Nucleus accumbens (tissue), 56 donors: ENCODE results near the gene TP73.
"Not testable (repeated sequence)": the region's sequence is repeated elsewhere in the genome, so short reads cannot be mapped to it uniquely, and the experiment has no call there.

Experiments
- DNase-seq, 56 donors: peaks; one replicate each; lab custom pipeline; 2025; lab: John Stamatoyannopoulos, UW

The TP73 gene

DNA sequence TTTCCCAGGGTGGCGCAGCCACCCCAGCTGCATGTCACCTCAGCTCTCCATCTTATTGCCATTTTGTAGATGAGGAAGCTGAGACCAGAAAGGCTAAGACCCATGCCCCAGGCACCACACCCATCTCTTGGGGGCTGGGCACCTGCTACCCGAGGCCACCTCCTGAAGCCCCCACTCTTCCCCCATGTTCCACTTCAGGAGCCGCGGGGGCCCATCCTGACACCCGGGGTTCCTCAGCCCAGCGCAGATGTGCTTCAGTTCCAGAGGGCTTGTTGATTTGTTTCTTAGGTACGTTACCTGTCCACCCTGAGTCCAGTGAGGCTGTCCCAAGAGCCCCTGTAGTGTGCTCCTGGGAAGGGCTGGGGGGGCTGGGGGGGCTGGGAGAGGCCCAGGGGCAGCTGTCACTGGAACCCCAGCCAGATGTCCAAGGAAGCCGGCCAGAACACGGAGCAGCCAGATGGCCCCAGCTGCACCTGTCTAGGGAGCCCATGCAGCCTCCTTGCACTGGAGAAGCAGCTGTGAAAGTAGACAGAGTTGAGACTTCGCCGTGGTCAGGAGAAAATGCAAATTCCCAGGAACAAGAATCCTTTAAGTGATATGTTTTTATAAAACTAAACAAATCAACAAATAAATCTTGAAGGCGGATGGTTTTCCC is 82.8 kb downstream of the TP73 start:
- DNase-seq, result no peak

DNA sequence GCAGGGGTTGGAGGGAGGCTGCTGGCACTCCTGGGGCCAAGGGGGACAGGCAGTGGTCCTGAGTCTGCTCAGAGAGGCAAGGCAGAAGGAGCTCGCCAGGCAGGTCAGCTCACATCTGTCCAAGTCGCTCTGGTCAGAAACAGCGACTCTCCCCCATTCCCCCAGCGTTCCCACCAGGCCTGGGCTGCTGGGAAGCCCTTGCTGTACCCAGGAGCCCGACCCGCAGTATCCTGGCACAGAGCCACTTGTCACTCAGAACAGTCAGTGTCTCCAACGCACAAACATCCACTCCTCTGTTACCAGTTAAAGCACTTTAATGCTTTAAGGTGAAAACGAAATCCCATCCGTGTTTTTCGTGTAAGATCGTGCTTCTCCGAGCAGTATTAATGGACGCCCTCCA is 83.4 kb downstream of the TP73 start:
- DNase-seq, result no peak

DNA sequence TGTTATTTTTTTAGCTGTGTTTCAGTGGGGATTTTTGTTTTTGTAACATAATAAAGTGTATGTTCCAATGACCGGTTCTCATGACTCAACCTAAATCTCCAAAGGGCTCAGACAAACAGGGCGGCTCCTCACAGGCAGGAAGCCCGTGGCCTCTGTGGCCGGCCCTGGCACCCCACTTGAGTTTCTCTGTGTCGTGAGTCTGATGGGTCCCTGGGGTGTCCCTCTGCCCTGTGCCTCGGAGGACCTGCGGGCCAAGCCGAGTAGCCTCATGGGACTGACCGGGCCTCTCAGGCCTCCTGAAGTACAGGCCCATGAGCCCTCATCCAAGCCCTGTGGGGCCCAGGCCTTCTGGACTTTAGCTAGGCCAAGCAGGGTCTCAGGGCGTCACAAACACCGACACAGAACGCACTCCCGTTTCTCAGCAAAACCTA is 83.8 kb downstream of the TP73 start:
- no peak for DNase-seq

DNA sequence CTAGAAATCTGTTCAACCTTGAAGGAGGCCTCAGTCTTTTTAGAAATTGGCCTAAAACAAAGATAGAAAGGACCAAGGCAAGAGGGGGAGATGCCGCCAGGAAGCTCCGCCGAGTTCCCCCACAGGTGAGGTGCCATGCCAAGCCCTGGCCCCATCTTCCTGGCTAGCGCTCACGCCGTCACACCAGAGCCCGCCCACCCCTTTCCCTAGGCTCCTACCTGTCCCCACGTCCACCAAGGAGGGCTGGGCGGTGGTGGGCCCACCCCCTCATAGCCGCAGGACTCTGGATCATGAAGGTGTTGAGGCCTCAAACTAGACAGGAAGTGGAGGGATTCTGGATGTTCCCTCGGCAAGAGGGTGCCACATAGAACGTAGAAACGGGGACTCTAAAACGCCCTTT is 84.4 kb downstream of the TP73 start:
- no peak for DNase-seq

DNA sequence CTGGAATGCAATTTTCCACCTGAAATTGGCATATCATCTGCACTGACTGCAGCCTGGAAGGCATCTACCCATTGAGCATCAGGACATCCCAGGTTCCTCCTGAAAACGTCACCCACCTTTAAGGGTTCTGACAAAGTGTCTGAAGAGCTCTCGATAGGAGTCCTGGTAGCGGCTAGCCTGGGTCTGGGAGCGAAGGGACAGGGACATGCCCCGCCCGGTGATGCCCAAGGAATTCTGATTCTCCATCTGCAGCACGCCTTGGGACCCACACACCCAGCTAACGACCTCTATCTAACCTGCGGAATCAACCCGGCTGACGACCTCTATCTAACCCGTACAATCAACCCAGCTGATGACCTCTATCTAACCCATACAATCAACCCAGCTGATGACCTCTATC is 86.6 kb downstream of the TP73 start:
- no peak for DNase-seq

DNA sequence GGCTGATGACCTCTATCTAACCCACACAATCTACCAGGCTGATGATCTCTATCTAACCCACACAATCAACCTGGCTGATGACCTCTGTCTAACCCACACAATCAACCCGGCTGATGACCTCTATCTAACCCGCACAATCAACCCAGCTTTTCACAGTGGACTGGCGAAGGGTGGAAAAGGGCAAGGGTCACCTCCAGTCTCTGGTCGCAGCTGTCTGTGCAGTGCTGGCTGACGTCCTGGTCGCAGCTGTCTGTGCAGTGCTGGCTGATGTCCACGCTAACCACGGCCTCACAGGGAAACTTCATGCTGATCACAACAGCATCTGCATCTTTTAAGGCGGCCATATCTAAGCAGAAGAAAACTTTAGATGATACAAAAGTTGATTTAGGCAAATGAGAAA is 87.7 kb downstream of the TP73 start:
- DNase-seq, result peak in 10 of 56 donors; percentile 11 to 44 (median 24)

DNA sequence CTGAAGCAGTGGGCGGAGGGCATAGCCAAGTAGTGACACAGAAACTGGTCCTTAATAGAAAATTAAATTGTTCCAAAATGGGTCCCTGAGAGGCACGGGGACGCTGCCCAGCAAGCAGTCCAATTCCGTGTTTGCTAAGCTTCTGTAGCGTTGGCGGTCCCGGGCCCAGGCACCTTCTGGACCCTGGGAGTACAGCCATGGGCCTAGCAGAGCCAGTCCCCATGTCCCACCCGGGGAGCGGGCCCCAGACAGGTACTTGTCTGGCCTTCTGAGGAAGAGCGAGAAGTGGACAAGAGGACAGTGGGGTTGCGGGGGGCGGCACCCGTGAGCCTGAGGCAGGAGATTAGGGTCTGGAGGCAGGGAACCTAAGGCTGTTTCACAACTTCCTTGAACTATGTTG is 88.4 kb downstream of the TP73 start:
- DNase-seq, result no peak

DNA sequence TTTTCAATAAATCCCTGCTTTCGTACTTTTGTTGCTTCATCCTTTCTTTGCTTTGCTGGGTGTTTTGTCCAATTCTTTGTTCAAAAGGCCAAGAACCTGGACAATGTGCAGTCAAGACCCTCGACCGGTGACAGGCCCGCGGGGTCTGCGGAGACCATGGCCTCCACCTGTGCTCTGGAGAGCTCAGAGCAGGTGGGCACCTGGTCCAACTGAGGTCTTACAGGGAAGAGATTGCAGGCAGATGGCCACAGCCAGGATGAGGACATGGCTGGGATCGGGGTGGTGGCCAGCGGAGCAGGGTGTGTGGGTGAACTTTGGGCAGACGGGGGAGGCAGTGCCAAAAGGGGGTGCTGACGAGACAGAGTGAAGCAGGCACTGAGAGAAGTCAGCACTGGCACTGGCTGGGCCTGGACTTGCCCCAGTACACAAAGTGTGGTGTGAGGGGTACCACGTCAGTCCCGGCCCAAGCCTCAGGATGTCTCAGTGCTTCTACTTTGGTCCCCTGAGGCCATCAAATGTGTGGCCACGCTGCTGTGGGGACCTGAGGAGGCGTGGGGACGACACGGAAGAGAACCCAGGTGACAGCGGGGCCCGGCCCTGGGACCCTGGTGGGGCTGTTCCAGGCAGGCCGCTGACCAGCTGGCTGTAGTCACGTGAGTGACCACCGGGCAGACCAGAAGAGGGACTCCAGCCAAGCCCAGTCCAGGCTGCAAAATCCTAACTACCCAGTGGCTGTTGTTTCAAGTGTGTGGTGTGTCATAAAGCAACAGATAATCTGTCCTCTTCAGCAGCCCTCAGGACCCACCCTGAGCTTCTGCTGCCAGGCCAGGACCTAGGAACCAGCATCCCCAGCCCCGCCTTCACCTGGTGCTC is 89.5 kb downstream of the TP73 start:
- DNase-seq, result no peak

DNA sequence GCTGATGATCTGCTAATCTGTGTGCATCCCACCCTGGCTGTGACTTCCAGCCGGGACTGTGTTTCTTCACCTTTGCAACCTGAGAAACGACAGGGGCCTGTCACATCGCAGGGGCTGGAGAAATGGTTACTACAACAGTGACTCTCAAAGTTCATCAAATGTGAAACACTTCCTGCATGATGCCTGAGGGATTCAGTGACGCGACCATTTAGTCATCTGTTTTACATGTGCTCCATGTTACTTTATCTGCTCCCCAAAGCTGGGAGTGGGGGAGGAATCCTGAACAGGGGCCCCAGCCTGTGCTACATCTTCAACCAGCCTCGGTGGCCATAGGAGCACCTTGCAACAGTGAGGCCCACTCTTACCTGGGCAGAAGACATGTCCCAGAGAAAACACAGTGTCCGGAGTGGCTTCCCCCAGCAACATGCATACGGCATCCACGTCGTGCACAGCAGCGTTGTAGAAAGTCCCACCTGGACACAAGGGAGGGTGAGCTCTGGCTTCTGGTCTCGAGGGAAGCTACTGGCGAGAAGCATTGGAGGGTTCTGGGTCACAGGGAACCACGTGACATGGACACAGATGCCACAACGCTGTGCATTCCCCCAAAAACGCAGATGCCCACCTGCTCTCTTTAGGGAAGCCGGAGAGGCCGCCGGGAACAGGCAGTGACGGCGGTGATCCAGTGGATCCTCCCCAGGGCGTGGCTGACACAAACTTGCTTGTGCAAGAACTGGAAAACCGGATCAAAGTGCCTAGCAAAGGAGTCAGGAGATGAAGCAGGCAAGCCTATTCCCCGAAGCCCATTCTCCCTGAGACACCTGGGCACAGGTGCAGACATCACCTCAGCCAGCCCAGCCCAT is 90.4 kb downstream of the TP73 start:
- DNase-seq, result no peak

DNA sequence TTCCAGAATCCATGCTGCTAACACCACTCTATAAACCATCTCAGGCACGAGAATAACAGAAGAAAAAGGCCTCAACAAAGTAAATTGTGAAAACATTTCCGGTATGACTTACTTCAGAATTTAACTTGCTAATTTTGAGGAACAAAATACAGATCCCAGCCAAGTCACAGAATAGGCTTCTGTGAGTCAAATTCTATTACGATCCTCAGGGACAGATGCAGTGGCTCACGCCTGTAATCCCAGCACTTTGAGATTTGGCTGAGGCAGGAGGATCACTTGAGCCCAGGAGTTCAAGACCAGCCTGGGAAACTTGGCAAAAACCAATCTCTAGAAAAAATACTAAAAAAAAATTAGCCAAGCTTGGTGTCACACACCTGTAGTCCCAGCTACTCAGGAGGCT is 91.1 kb downstream of the TP73 start:
- no peak for DNase-seq

DNA sequence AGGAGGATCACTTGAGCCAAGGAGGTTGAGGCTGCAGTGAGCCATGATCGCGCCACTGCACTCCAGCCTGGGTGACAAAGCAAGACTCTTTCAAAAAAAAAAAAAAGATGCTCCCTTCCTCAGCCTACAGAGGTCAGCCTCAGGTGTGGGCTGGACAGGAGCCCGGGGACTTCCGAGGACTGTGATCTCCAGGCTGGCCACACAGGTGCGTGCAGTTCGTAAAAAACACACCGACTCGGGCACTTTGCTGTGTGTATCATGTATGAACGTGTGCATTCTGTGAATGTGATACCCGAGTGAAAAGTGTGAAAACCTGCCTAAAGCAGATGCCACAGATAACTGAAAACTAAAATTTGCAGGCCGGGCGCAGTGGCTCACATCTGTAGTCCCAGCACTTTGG is 91.5 kb downstream of the TP73 start:
- no peak for DNase-seq

DNA sequence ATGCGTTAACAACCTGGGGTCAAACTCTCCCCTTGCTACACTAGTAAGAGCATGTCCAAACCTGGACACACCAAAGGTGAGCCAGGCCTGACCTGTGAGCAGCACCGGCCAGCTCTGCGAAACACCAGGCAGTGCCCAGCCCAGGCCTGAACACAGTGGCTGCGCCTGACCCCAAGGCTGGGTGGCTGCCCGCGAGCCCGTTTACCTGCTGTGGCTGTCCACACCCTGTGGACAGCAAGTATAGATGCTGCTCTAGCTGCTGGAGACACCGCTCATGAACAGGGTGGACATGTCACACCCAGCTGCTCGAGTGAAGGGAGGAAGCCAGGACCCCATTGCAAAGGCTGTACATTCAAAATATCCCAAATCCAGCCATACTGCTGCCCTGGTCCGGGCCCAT is 92.3 kb downstream of the TP73 start:
- no peak for DNase-seq

DNA sequence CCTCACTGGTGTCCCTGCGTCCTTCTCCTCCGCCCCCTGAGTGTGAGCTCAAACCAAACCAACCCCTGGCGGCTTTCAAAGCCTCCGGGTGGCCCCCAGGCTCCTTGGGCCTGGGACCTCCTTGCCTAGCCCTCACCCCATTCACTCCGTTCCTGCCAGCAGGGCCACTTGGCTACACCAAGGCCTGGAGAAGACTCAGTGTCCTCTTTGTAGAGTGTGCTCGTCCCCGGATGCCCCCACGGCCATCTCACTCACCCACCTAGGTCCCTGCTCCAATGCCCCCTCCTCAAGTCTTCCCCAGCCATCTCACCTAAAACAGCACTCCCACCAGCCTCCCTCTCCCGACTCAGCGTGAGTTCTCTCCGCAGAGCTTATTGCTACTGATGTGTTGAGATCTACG is 92.8 kb downstream of the TP73 start:
- no peak for DNase-seq

DNA sequence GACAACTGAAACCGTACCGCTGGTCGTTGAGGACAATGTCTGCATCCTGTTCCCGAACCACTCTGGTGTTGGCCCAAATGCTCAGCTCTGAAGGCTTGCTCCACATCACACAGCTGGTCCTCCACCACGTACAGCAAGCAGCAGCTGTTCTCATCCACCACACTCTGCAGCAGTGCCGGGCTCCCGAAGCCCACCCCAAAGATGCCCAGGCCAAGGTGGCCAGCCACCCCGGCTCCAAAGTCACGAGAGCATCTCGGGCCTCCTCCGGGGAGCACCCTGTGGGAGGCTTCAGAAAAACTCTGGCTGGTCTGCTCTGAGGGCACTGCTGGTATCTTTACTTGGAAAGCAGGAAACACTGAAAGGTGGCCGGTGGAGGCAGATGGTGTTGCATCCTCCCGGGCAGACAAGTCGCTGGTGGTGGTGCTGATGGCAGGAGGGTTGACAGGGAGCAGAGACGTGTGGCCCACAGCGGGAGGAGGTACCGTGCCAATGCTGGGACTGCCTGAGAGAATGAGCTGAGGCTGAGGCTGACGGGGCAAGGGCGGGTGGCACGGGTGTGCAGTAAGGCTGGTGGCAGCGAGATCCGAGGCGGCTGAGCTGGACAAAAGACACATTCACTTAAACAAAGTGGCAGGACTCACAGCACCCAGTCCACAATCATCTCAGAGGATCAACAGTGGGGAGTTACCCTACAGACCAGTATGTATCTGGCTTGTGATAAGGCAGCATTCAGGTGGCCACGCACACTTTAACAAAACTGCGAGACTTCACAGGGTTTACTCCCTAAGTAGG is 93.5 kb downstream of the TP73 start:
- peak in 17 of 56 donors; percentile 6 to 42 (median 23) for DNase-seq

DNA sequence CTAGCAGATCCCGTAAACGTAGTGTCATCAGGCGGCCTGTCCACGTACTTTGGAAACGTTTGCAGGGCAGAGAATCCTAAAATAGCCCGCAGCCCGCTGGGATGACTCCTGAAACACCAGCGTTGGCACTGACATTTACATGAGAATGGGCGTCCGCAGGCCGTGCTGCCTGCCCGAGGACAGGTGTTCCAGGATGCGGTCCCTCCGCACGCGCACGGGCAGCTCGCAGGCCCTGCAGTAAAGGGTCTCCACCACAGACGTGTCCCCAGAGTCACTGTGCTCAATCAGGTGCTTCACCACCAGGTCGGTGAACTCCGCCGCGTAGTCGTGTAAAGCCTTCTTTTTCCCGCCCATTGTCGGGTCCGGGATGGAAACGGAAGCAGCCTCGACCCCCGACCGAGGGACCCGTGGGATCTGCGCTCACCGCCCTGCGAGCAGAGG is 94.1 kb downstream of the TP73 start:
- DNase-seq, result no peak

DNA sequence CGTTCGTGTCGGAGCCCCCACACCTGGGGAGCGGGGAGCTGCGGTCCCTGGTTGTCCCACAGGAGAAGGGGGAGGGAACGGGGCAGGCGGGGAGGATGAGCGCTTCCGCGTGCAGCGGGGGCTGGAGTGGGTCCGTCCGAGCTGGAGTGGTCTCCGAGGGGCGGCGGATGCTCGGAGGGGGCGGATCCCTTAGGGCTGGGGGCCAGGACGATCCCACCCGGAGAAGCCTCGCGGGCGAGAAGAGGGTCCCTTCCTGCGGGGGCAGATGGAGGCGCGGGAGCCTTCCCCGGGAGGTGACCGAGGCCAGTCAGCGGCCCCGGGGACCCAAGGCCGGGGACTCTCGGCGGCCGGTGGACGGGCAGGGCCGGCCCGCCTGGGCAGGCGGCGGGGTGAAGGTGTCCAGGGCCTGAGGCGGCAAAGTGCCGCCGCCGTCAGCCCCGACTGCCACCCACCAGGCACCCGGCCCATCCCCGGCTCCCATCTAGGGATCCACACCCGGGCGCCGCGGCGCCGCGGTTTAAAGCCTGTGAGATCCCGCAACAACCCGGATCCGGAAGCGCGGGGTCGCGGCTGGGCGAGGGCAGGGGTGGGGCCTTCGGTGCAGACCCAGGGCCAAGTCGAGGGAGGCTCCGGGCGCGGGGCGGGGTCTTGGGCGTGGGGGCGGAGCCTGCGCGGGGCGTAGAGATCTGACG is 94.7 kb downstream of the TP73 start:
- peak in 55 of 56 donors; percentile 35 to 95 (median 80) for DNase-seq

DNA sequence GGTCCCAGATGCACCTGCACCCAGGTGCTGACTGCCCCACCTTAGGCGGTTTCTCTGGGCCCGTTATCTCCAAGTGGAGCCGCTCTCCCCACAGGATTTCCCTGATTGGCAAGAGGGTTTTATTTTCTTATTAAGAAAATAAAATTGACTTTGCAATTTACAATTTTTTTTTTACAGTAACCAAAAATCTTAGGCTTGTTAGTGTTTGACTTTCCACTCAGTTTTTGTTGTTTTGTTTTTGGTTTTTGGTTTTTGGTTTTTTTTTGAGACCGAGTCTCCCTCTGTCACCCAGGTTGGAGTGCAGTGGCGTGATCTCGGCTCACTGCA is 95.2 kb downstream of the TP73 start:
- no peak for DNase-seq

DNA sequence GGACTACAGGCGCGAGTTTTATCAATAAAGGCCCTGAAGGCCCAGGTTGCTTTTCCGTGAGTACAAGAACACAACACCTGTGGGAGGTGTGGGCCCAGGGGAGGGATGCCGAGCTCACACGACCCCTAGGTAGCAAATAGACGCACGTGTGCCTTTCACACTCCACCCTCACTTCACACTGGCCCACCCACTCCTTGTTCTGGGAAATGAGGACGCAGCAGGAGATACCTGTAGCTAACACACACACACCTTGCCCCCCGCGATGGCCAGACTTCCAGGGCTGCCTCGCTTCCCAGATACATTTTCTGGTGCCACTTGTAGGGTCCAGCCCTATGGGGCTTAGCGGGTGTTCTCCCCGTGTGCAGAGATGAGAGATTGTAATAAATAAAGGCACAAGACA is 95.6 kb downstream of the TP73 start:
- no peak for DNase-seq

DNA sequence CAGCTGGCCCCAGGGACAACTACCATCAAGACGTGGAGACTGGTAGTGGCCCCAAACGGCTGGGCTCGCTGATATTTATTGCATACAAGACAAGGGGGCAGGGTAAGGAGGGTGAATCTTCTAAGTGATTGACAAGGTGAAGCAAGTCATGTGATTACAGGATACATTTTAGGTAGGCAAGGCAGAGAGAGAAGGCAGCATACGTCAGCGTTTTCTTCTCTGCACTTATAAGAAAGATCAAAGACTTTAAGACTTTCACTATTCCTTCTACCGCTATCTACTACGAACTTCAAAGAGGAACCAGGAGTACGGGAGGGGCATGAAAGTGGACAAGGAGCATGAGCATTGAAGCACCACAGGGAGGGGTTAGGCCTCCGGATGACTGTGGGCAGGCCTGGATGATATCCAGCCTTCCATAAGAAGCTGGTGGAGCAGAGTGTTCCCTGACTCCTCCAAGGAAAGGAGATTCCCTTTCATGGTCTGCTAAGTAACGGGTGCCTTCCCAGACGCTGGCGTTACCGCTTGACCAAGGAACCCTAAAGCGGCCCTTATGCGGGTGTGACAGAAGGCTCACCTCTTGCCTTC is 96.1 kb downstream of the TP73 start:
- not testable (repeated sequence) for DNase-seq
